K562 (cell line): Measurements from ENCODE around the gene RCSD1. TPM values are rescaled to one million over a fixed set of nuclear protein-coding genes. Genes with fewer than 3 reads are reported as not detected.

ENCODE experiments used
- ARID1B ChIP-seq: fragments of 450-650 bp; IDR thresholded peaks from 2 replicates; pipeline ENCODE4 v1.6.1; 2016; ENCODE audit warnings: antibody characterized with exemption, mild to moderate bottlenecking, inconsistent platforms
- GABPA ChIP-seq: fragments of 200-800 bp; sonication (Bioruptor generic); conservative IDR thresholded peaks from 2 replicates; pipeline ENCODE4 v1.6.1; 2016; ENCODE audit warnings: low read depth, missing genetic modification characterization, missing compliant biosample characterization
- SAP30 ChIP-seq: fragments of 200-600 bp; sonication (generic); IDR thresholded peaks from 2 replicates; pipeline ENCODE4 v1.6.1; 2012; ENCODE audit warnings: borderline replicate concordance, low read depth, mild to moderate bottlenecking, moderate library complexity, low read length, control low read depth, inconsistent platforms; ENCODE audit not compliant: insufficient read depth, poor library complexity, severe bottlenecking
- TAF15 ChIP-seq: fragments of 200-400 bp; formaldehyde crosslinking; IDR thresholded peaks from 2 replicates; pipeline ENCODE4 v1.6.1; 2017; ENCODE audit warnings: mild to moderate bottlenecking, low read depth, low read length, moderate library complexity
- TEAD4 ChIP-seq, 2 experiments: sonication (generic) in 1 of 2; formaldehyde crosslinking in 1 of 2; IDR thresholded peaks; 2 replicates each; pipeline versions ENCODE4 v1.6.1 to v1.8.0; 2012 to 2022; ENCODE audit warnings: borderline replicate concordance in 1 of 2, inconsistent platforms in 1 of 2, low read length in 1 of 2, mild to moderate bottlenecking in 1 of 2, missing genetic modification reagents in 1 of 2
- TRIM28 ChIP-seq: fragments of 450-650 bp; IDR thresholded peaks from 2 replicates; pipeline ENCODE4 v1.6.1; 2017
- ZNF354B ChIP-seq: fragments of 250-450 bp; sonication (Bioruptor Pico); IDR thresholded peaks from 2 replicates; pipeline ENCODE4 v1.4.0; 2020
- polyA plus RNA-seq, 8 experiments: library from polyadenylated mRNA; depleted of rRNA in 4 of 8; stranded (reverse) in 5 of 8; unstranded in 3 of 8; fragments of >200 nt; fragmentation: Nextera tagmentation in 2 of 8; fragmentation: Illumina TruSeq in 1 of 8; extraction: Ambion mirVana in 2 of 8; extraction: Trizol in 1 of 8; gene quantifications; 2 replicates each; pipeline versions ENCODE4 v1.2.1 to v1.2.3, GENCODE V29; 2011 to 2014; ENCODE audit warnings: inconsistent platforms in 1 of 8, missing spikeins in 1 of 8
- total RNA-seq, 7 experiments: library from RNA; depleted of rRNA in 6 of 7; stranded (reverse); fragments of >200 nt in 6 of 7; fragmentation: Illumina TruSeq in 2 of 7; extraction: Trizol in 2 of 7; gene quantifications; 2 replicates each; pipeline versions ENCODE4 v1.2.1 to v1.2.3, GENCODE V29; 2011 to 2021; ENCODE audit warnings: low replicate concordance in 1 of 7
- TF ChIP-seq, protein P1 (sequence below), 2 experiments: fragments of 450-650 bp in 1 of 2; sonication (generic) in 1 of 2; formaldehyde crosslinking in 1 of 2; IDR thresholded peaks; 2 replicates each; pipeline versions ENCODE4 v1.7.1 to v1.9.0; 2016 to 2022; ENCODE audit warnings: inconsistent platforms in 1 of 2, mild to moderate bottlenecking in 1 of 2, missing genetic modification reagents in 1 of 2
- TF ChIP-seq, protein P2 (sequence below): fragments of 200-800 bp; sonication (Bioruptor generic); IDR thresholded peaks from 2 replicates; pipeline ENCODE4 v1.6.1; 2017; ENCODE audit warnings: missing genetic modification characterization, missing compliant biosample characterization
- TF ChIP-seq, protein P3 (sequence below): sonication (generic); formaldehyde crosslinking; IDR thresholded peaks from 2 replicates; pipeline ENCODE4 v1.8.0; 2022; ENCODE audit warnings: mild to moderate bottlenecking, missing genetic modification reagents

RCSD1 gene
- total and polyA plus RNA-seq, 9 of the 15 experiments (the other 6 are each of a cell fraction or from before 2014, with no cell fraction given) = 7.8 to 69.8 (median 45.3) TPM

GRCh38 chr1:167627865-167628641, 2.0 kb upstream of the RCSD1 start (continued):
- TF ChIP-seq, protein P1, sequence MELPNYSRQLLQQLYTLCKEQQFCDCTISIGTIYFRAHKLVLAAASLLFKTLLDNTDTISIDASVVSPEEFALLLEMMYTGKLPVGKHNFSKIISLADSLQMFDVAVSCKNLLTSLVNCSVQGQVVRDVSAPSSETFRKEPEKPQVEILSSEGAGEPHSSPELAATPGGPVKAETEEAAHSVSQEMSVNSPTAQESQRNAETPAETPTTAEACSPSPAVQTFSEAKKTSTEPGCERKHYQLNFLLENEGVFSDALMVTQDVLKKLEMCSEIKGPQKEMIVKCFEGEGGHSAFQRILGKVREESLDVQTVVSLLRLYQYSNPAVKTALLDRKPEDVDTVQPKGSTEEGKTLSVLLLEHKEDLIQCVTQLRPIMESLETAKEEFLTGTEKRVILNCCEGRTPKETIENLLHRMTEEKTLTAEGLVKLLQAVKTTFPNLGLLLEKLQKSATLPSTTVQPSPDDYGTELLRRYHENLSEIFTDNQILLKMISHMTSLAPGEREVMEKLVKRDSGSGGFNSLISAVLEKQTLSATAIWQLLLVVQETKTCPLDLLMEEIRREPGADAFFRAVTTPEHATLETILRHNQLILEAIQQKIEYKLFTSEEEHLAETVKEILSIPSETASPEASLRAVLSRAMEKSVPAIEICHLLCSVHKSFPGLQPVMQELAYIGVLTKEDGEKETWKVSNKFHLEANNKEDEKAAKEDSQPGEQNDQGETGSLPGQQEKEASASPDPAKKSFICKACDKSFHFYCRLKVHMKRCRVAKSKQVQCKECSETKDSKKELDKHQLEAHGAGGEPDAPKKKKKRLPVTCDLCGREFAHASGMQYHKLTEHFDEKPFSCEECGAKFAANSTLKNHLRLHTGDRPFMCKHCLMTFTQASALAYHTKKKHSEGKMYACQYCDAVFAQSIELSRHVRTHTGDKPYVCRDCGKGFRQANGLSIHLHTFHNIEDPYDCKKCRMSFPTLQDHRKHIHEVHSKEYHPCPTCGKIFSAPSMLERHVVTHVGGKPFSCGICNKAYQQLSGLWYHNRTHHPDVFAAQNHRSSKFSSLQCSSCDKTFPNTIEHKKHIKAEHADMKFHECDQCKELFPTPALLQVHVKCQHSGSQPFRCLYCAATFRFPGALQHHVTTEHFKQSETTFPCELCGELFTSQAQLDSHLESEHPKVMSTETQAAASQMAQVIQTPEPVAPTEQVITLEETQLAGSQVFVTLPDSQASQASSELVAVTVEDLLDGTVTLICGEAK (IDR thresholded peaks at IDR 0.05) = peak; percentile 48
- TF ChIP-seq, protein P1 (CRISPR knock-in tag; IDR thresholded peaks at IDR 0.05) = no peak
- TF ChIP-seq, protein P2, sequence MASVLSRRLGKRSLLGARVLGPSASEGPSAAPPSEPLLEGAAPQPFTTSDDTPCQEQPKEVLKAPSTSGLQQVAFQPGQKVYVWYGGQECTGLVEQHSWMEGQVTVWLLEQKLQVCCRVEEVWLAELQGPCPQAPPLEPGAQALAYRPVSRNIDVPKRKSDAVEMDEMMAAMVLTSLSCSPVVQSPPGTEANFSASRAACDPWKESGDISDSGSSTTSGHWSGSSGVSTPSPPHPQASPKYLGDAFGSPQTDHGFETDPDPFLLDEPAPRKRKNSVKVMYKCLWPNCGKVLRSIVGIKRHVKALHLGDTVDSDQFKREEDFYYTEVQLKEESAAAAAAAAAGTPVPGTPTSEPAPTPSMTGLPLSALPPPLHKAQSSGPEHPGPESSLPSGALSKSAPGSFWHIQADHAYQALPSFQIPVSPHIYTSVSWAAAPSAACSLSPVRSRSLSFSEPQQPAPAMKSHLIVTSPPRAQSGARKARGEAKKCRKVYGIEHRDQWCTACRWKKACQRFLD (CRISPR knock-in tag) = peak; percentile 63
- TF ChIP-seq ZNF354B (CRISPR knock-in tag) = no peak
- peak; percentile 86 for TF ChIP-seq GABPA (tag)
- no peak for TF ChIP-seq TAF15
- TF ChIP-seq ARID1B = peak; percentile 96
- TF ChIP-seq TEAD4 (IDR thresholded peaks at IDR 0.05; ENCODE audit: low read length) = peak; percentile 91
- no peak for TF ChIP-seq TEAD4 (CRISPR knock-in tag; IDR thresholded peaks at IDR 0.05; ENCODE audit: borderline replicate concordance)
- TF ChIP-seq, protein P3, sequence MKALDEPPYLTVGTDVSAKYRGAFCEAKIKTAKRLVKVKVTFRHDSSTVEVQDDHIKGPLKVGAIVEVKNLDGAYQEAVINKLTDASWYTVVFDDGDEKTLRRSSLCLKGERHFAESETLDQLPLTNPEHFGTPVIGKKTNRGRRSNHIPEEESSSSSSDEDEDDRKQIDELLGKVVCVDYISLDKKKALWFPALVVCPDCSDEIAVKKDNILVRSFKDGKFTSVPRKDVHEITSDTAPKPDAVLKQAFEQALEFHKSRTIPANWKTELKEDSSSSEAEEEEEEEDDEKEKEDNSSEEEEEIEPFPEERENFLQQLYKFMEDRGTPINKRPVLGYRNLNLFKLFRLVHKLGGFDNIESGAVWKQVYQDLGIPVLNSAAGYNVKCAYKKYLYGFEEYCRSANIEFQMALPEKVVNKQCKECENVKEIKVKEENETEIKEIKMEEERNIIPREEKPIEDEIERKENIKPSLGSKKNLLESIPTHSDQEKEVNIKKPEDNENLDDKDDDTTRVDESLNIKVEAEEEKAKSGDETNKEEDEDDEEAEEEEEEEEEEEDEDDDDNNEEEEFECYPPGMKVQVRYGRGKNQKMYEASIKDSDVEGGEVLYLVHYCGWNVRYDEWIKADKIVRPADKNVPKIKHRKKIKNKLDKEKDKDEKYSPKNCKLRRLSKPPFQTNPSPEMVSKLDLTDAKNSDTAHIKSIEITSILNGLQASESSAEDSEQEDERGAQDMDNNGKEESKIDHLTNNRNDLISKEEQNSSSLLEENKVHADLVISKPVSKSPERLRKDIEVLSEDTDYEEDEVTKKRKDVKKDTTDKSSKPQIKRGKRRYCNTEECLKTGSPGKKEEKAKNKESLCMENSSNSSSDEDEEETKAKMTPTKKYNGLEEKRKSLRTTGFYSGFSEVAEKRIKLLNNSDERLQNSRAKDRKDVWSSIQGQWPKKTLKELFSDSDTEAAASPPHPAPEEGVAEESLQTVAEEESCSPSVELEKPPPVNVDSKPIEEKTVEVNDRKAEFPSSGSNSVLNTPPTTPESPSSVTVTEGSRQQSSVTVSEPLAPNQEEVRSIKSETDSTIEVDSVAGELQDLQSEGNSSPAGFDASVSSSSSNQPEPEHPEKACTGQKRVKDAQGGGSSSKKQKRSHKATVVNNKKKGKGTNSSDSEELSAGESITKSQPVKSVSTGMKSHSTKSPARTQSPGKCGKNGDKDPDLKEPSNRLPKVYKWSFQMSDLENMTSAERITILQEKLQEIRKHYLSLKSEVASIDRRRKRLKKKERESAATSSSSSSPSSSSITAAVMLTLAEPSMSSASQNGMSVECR (CRISPR knock-in tag) = peak; percentile 74; the same call in 1 of the 2 replicates
- TF ChIP-seq TRIM28 = peak; percentile 72
- TF ChIP-seq SAP30 = no peak
